HG02763 (cell line): ENCODE results near the gene NCOA5.

ENCODE experiments used
- ATAC-seq: cut with Tn5 transposase; IDR thresholded peaks from one replicate; pipeline ENCODE4 v1.9.1; 2021; ENCODE audit warnings: mild to moderate bottlenecking, moderate library complexity; ENCODE audit not compliant: unreplicated experiment

NCOA5 gene

DNA sequence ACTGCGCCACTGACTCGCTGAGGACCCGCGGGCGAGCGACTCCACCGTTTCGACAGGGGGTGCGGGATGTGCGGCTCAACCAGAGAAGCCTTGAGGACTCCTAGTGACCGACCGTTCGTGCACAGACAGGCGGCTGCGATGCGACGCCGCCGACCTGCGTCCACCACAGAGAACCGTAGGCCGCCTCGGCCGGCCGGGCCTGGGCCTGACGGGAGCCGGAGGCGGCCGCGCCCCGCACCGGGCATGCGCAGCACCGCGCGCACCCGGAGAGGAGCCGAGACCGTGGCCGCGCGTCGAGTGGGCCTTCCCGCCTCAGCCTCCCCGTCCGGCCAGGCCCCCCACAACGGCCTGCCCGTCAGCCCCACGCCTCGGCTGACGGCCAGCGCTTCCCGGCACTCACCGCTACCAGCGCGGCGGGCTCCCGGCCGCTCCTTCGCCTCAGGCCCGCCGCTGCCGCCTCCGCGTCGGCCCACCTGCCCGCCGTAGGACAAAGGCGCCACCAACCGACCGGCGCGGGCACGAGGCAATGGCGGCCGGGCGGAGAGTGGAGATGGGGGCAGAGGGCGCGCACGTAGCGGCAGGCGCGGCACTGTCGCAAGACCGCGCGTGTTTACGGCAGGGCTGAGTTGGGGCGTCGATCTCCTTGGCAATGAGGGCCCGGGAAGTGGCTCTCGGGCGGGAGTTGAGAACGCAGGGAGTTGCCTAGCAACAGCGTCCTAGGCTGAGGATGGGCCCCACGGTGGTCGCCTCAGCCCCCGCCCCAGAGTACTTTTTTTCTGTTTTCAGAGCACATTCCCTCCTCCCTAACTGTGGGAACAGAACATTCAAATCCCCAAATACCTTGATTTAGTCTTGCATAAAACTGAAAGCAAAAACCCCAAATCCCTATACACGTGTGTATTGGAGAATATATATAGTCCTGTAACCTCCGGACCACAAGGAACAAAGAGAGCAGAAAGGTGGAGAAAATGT lies at the start of gene NCOA5:
TSS of gene NCOA5 (minus strand) at position 546 of the 972 bp plus-strand sequence. CDS start 10,538 bp downstream, outside the sequence.
- peak; percentile 89 for ATAC-seq

DNA sequence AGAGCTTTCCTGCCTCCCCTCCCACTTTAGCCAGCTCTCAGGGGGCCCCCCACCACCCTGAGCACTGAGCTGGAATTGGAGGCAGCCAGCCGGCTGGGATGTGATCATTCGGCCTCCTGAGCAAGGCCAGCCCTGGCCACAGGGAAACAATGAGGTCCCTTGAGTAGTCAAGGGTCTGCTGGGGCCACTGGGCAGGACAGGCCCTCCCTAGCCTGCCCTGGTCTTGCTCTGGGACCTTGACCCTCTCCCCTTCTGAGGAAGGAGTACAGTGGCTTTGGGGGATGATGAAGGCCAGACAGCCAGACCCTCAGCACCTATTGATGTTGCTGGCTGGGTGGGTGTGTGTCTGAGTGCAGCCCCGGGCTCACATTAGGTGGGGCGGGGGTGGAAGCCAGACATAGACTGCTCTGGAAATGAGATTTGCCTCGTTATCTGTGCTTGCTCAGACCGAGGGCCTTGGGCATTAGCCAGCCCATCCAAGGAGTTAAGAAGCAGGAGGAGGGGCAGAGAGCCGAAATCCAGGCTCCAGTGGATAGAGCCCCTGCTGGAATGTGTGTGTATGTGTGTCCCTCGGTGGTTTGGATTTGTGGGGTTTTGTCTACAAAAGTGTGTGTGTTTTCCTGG lies 49.6 kb upstream of the NCOA5 start:
- ATAC-seq: no peak

DNA sequence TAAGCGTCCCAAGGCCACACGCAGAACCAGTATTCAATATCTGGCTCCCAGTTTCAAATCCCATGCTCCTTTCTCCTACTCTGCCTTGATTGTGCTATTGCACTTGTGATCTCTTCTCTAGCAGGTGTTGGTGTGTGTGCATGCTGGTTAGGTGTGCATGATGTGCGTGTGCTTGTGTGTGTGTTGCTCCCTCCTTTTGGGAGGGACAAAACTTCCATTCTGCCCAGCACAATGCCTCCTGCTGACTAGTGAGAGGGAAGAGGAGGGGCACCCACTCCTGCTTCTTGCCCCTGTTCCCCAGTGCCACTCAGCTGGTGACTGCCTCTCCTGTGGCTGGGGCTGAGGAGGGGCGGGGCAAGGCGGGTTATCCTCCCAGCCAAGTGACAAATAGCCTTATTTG lies 48.1 kb upstream of the NCOA5 start:
- no peak for ATAC-seq

DNA sequence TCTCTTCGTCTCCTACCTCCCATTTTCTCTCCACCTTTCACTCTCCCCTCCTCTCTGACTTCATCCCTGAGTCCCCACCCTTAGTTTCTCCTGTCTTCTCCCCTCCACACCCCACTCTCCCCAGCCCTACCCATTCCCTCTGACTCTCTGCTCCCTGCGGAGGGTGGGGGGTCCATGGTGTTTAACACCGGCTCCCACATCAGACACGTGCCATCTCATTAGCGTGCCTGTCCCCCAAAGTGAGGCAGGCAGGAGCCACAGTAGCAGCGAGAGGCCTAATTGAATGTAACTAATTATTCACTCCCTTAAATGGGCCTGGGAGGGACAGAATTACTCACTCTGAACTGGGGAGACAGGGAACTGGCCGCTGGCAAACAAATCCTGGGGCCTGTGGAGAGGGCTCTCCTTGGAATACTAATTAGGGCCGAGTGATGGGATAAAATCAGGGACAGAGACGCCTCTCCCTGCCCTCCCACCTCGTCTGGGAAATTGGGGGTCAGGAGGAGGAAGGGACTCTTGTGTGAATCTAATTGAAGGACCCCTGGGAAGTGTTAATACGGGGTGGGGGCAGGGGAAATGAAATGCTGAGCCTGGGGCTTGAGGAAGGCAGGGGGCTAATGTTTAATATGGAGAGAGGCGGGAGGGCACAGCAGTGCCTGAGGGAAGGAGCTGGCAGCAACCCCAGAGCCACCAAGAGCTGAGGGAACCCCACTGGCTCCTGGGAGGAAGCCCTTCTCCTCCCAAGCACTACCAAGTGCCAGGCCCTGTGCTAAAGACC lies 46.3 kb upstream of the NCOA5 start:
- no peak for ATAC-seq

DNA sequence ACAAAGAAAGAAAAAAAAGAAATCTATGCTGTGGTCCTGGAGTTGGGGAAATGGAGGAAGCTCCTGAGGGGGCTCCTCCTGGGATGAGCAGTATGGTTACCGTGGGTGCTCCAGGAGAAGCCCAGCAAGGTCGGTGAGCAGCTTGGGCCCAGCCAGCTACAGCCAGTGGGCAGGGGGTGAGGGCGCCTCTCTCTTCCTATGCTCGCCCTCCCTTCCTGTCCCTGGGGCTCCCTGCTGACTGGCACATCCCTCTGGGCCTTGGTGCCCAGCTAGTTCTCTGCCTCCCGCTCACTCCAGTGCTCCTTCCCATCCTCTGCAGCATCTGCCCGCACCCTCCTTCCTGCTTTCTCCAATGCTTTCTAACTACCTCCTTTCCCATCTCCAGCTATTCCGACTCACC lies 45.0 kb upstream of the NCOA5 start:
- ATAC-seq: no peak

DNA sequence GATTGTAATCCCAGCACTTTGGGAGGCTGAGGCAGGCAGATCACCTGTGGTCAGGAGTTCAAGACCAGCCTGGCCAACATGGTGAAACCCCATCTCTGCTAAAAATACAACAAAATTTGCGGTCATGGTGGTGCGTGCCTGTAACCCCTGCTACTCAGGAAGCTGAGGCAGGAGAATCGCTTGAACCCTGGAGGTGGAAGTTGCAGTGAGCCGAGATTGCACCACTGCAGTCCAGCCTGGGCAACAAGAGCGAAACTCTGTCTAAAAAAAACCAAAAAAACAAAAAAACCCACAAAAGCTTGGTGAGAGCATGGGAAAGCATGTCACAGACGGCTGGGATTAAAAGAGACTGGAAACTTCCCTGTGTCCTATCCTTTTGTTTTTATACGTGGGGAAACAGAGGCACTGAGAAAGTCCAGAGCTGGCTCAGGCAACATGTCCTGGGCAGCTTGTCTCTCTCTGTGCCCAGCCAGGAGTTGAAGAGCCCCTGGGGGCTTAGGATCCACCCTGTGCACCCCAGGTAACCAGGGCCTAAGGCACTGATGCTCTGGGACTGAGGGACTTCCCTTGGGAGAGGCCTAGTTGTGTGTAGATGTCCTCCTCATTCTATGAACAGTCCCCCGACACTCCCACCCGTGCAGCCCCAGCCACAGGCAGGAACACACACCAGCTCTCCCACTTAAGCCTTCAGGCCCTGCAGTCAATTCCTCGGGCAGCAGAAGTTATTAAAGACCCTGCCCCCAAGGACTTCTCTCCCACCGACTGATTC lies 44.3 kb upstream of the NCOA5 start:
- ATAC-seq: no peak

DNA sequence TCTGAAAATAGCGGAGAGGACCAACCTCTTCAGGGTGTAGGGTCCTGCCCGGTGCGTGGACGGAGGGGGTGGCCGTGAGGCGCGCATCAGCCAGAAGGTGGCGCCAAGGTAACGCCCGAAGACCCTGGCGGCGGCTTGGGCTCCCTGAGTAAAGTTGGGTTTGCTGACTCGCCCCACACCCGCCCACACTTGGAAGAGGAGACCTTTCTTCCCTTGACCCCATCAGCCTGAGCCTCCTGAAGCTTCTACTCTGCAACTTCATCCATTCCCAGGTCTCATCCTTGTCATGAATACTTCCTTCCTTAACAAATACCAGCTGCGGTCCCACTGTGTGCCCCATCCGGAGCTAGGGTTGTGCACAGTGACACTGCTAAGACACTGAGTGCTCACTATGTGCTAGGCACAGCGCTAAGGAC lies 43.0 kb upstream of the NCOA5 start:
- ATAC-seq: no peak

DNA sequence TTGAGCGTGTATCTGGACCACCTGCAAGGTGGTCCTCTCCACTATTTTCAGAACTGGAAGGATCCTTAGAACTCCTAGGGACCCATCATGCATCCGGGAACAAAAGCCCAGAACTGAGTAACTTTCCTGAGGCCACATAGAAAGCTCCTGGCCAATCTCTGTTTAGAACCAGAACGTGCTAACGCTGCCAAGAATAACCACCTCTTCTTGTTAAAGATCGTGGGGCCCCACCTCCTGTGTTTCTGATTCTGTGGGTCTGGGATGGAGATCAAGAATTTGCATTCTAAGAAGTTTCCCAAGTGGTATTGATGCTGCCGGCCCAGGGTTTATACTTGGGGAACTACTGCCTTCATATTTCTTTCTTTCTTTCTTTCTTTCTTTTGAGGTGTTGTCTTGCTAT lies 41.6 kb upstream of the NCOA5 start:
- no peak for ATAC-seq

DNA sequence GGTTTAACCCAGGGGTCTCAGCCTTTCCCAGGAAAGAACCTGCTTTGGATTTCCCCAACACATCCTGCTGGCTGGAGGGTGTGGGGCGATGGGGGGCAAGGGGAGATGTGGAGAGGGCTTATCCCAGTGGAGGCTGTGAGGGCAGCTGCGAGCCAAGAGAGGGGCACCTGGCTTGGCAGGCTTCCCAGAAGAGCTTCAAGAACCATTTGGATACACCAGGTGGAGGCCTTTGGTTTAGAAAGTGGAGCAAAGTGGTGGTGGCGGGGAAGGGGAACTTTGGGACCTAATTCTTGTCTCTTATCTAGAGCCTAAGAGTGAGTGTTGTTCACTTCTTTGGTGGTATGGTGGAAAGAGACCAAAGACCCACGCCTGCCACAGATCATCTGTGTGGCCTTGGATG lies 40.8 kb upstream of the NCOA5 start:
- no peak for ATAC-seq

DNA sequence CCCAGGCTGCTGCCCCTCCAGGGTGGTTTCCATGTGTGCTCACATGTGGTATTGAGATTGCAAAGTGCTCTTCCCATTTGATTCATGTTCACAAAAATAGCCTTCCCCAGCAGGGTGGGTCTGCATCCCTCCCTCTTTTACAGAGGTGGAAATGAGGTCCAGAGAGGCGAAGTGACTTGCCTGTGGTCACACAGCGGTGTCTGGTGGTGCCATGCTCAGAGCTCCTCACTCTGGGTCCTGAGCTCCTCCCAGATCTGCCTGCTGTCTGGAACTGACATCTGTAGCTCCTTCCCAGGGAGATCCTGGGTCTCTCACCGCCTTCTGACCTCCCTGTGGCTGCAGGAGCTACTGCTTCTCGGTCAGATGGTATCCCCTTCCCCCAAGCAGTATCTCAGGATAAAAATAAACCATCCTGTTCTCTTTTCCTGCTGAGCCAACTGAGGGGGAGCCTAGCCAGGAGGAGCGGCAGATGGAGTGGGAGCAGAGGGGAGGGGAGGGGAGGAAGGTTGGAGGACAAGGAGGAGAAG lies 40.3 kb upstream of the NCOA5 start:
- no peak for ATAC-seq

DNA sequence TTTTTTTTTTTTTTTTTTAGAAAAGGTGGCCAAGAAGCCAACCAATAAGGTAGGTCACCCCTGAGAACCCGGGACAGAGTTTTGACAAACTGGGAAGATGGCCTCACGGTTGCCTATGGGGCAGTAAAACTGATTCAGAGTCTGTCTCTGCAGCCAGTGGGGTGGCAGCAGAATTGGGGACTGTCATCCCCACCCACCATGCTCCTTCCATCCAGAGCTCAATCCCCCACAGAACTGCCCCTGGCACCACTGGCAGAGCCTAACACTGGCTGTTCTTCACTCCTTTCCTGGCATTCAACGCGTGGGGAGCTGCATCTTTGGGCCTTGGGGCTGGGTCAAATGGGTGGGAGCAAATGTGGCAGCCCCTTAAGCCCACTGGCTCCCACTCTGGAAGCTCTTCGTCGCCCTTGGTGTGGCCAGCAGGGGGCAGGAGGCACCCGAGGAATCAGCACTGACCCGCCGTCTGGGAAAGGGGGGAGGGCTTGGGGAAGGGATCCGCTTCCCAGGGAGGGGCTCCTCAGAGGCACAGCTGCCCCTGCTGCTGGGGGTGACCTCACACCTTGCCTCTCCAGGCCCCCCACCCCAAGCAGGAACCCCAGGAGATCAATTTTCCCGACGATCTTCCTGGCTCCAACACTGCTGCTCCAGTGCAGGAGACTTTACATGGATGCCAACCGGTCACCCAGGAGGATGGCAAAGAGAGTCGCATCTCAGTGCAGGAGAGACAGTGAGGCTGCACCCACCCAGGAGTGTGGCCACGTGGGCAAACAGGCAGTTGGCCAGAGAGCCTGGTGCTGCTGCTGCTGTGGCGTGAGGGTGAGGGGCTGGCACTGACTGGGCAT lies 38.8 kb upstream of the NCOA5 start:
- ATAC-seq: no peak

DNA sequence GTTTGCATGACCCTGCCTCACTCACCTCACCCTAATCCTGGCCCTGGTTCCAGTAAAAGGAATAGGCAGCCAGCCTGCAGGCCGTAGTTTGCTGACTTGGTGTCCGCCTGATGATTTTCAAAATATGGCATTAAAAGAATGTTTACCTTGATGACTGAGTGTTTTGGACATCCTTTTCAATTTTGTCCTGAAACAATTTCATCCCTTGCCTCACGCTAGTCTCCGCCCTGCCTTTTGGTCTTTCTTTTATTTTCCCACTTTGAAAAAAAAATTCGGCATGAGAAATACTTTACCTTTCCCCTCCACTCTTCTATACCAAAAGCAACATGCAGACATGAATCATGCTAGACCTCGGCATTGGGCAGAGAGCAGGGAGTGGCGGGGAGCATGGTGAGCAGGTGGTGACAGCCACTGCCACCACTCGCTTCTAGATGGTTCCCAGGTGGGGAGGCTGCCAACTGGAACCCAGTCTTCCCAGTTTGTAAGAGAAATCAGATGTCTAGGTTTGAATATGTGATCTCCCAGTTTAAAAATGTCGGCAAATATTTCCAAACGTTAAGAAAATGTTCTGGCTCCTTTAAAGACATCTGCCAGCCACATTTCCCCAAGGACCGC lies 37.7 kb upstream of the NCOA5 start:
- ATAC-seq: no peak

DNA sequence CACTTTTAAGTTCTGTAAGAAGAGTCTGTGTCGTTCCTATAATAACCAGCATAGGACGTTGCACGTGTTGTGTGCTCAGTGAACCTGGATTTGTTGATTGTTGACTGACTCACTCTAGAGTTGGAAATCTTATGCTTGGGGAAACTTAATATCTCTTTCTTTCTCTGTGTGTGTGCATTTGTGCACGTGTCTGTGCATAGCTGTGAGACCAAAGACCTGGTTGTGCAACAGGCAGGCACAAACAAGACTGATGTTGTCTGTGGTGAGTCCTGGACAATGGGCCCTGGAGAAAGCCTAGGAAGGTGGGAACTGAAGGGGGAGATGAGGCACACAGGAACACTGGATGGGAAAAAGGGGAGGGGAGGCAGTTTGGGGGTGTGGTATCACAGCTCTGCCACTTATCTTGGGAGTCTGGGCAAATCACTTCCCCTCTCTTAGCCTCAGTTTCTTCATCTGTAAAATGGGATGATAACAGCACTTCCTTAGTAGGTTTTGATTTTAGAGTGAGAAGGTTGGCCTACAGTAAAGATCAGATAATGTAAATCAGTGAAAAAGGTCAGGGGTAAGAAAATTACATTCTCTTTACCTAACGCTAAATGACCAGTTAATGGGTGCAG lies 36.8 kb upstream of the NCOA5 start:
- ATAC-seq: no peak

DNA sequence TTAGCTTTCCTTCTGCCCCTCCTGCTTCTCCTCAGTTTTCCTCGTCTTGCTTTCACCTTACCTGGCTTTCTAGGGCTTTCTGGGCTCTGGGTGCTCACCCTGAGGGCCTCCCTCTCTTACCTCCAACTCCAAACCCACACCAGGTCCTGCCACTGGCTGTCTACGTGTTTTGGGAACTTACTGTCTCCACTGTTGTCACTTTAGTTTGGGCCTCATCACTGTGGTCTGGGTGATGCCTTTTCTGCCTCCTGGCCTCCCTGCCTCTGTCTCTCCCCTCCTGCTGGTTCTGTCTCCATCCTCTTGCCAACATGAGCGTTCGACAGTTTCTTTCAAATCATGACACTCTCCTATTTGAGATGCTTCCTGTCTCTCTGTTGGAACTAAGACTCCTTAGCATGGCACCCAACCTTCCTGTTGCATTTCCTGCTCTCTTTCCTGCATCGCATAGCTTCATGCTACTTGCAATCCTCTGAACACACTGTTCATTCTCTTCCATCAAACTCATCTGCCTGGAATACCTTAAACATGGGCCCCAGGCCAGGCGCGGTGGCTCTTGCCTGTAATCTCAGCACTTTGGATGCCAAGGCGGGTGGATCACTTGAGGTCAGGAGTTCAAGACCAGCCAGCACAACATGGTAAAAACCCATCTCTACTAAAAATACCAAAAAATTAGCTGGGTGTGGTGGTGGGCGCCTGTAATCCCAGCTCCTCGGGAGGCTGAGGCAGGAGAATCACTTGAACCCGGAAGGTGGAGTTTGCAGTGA lies 33.9 kb upstream of the NCOA5 start:
- ATAC-seq: no peak

DNA sequence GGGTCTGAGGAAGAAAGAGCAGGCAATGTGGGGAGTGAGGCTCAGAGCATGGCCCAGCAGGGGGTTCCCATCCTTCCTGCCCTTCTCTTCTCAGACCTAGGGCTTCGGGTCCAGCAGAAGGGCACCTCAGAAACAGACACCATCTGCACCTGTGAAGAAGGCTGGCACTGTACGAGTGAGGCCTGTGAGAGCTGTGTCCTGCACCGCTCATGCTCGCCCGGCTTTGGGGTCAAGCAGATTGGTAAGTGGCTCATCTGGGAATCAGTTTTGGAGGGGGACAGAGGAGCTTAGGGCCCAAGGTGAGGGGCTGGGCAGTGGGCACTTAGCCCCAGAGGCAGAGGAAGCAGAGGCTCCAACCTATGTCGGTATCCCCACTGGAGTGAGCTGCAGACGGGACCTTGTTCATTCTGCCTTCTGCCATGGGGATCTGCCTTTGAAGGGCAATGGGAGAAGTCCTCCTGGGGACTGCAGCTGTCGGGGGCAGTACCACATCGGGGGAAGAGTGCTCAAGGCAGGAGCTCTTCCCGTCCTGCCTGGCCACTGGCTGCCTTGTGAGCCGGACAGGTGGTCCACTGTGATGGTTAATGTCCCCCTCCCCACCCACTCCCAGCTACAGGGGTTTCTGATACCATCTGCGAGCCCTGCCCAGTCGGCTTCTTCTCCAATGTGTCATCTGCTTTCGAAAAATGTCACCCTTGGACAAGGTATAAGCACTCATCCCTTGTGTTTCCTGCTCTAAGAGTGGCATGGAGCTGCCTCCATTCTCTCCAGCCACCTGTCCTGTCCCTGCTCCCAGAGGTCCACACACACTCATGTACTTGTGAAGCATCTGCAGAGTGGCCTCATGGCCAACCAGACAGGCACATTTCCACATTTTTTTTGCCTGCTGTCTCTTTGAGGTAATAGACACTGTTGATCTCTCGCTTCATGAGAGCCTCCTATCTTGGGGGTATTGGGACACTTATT lies 33.0 kb upstream of the NCOA5 start:
- no peak for ATAC-seq

DNA sequence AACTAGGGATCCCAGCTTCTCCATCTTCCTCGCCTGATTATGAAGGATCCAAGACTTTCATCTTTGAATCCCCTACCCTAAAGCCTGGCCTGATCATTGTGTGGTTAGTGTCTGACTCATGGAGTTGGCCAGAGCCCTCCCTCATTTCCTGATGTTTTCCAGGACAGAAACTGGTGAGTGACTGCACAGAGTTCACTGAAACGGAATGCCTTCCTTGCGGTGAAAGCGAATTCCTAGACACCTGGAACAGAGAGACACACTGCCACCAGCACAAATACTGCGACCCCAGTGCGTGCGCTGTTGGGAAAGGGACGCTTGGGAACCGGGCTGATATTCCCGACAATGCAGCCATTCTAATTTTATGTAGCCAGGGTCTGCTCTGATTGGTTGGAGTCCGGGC lies 32.3 kb upstream of the NCOA5 start:
- ATAC-seq: no peak
